ENCODE measurements around the gene NEMP1.
"Not testable (repeated sequence)": the region's sequence is repeated elsewhere in the genome, so short reads cannot be mapped to it uniquely, and the experiment has no call there.

Gene NEMP1

GRCh38 chr12:57055824-57056223 lies 22.8 kb downstream of the NEMP1 start:
- Histone ChIP-seq H3K27ac (ENCODE audit: low read depth in 2 of 2, low read length in 2 of 2) (no peak overlapping the region), H3K4me1 (ENCODE audit: control insufficient read depth in 2 of 2, insufficient read depth in 2 of 2, low read length in 2 of 2) (peaks cover 4% of the 10 kb centered on the region in 2 donors), H3K4me3 (ENCODE audit: low read length in 2 of 2) (no peak overlapping the region), H3K27me3 (ENCODE audit: control insufficient read depth in 2 of 2, insufficient read depth in 2 of 2, low read length in 2 of 2) (no peaks in the 10 kb centered on the region), H3K9me3 (ENCODE audit: control insufficient read depth in 2 of 2, low read length in 2 of 2) (no peaks in the 10 kb centered on the region), H3K9ac (ENCODE audit: low read depth in 1 of 2, low read length in 2 of 2) (no peak overlapping the region), H3K36me3 (ENCODE audit: control insufficient read depth in 2 of 2, insufficient read depth in 2 of 2, low read length in 2 of 2) (peaks cover 10 to 29% of the 10 kb centered on the region in 2 donors)

GRCh38 chr12:57053901-57054300 lies 24.7 kb downstream of the NEMP1 start:
- H3K4me3 ChIP-seq (ENCODE audit: low read length in 2 of 2); H3K27me3 ChIP-seq (ENCODE audit: control insufficient read depth in 2 of 2, insufficient read depth in 2 of 2, low read length in 2 of 2); H3K9me3 ChIP-seq (ENCODE audit: control insufficient read depth in 2 of 2, low read length in 2 of 2); H3K27ac ChIP-seq (ENCODE audit: low read depth in 2 of 2, low read length in 2 of 2); H3K9ac ChIP-seq (ENCODE audit: low read depth in 1 of 2, low read length in 2 of 2): not testable (repeated sequence)
- H3K4me1 ChIP-seq (ENCODE audit: control insufficient read depth in 2 of 2, insufficient read depth in 2 of 2, low read length in 2 of 2) = peaks cover 11 to 12% of the 10 kb centered on the region in 2 donors
- peaks cover 3 to 14% of the 10 kb centered on the region in 2 donors for H3K36me3 ChIP-seq (ENCODE audit: control insufficient read depth in 2 of 2, insufficient read depth in 2 of 2, low read length in 2 of 2)

- not testable (repeated sequence) for H3K4me3 ChIP-seq (ENCODE audit: low read length in 2 of 2)
These were observed 25.4 kb downstream of the NEMP1 start for GRCh38 chr12:57053146-57053545.

GRCh38 chr12:57051011-57051410 lies 27.6 kb downstream of the NEMP1 start:
- no peak overlapping the region for H3K9ac ChIP-seq (ENCODE audit: low read depth in 1 of 2, low read length in 2 of 2)
- no peak overlapping the region for H3K4me3 ChIP-seq (ENCODE audit: low read length in 2 of 2)
- H3K27ac ChIP-seq (ENCODE audit: low read depth in 2 of 2, low read length in 2 of 2) = peak overlapping the region in 1 of 2 donors; percentile 5

More at GRCh38 chr12:57053146-57053545, 25.4 kb downstream of the NEMP1 start:
- not testable (repeated sequence) for H3K9me3 ChIP-seq (ENCODE audit: control insufficient read depth in 2 of 2, low read length in 2 of 2); H3K27me3 ChIP-seq (ENCODE audit: control insufficient read depth in 2 of 2, insufficient read depth in 2 of 2, low read length in 2 of 2); H3K9ac ChIP-seq (ENCODE audit: low read depth in 1 of 2, low read length in 2 of 2); H3K36me3 ChIP-seq (ENCODE audit: control insufficient read depth in 2 of 2, insufficient read depth in 2 of 2, low read length in 2 of 2); H3K27ac ChIP-seq (ENCODE audit: low read depth in 2 of 2, low read length in 2 of 2)
- peaks cover 12 to 20% of the 10 kb centered on the region in 2 donors for H3K4me1 ChIP-seq (ENCODE audit: control insufficient read depth in 2 of 2, insufficient read depth in 2 of 2, low read length in 2 of 2)

GRCh38 chr12:57049890-57050289 lies 28.7 kb downstream of the NEMP1 start, which contains the start of gene MYO1A:
MYO1A (minus strand) TSS chr12:57050129; CDS start chr12:57048323, 1,806 bp downstream.
- H3K9me3 ChIP-seq (ENCODE audit: control insufficient read depth in 2 of 2, low read length in 2 of 2) = no peaks in the 10 kb centered on the region
- H3K4me3 ChIP-seq (ENCODE audit: low read length in 2 of 2) = peak within 1 kb of the TSS; percentile 83 to 84
- H3K9ac ChIP-seq (ENCODE audit: low read depth in 1 of 2, low read length in 2 of 2) = peak within 1 kb of the TSS; percentile 74 to 77
- H3K36me3 ChIP-seq (ENCODE audit: control insufficient read depth in 2 of 2, insufficient read depth in 2 of 2, low read length in 2 of 2) = peaks cover 8 to 10% of the 10 kb centered on the region in 2 donors
- peaks cover 29 to 40% of the 10 kb centered on the region in 2 donors for H3K4me1 ChIP-seq (ENCODE audit: control insufficient read depth in 2 of 2, insufficient read depth in 2 of 2, low read length in 2 of 2)
- peak within 1 kb of the TSS; percentile 78 to 86 for H3K27ac ChIP-seq (ENCODE audit: low read depth in 2 of 2, low read length in 2 of 2)
- H3K27me3 ChIP-seq (ENCODE audit: control insufficient read depth in 2 of 2, insufficient read depth in 2 of 2, low read length in 2 of 2) = no peaks in the 10 kb centered on the region

More at GRCh38 chr12:57051011-57051410, 27.6 kb downstream of the NEMP1 start:
- Histone ChIP-seq H3K4me1 (ENCODE audit: control insufficient read depth in 2 of 2, insufficient read depth in 2 of 2, low read length in 2 of 2) (peaks cover 29 to 39% of the 10 kb centered on the region in 2 donors), H3K9me3 (ENCODE audit: control insufficient read depth in 2 of 2, low read length in 2 of 2) (no peaks in the 10 kb centered on the region), H3K27me3 (ENCODE audit: control insufficient read depth in 2 of 2, insufficient read depth in 2 of 2, low read length in 2 of 2) (no peaks in the 10 kb centered on the region), H3K36me3 (ENCODE audit: control insufficient read depth in 2 of 2, insufficient read depth in 2 of 2, low read length in 2 of 2) (peaks cover 2 to 5% of the 10 kb centered on the region in 2 donors)

GRCh38 chr12:57049119-57049446 lies 29.5 kb downstream of the NEMP1 start:
- Histone ChIP-seq H3K9me3 (ENCODE audit: control insufficient read depth in 2 of 2, low read length in 2 of 2) (no peaks in the 10 kb centered on the region), H3K27me3 (ENCODE audit: control insufficient read depth in 2 of 2, insufficient read depth in 2 of 2, low read length in 2 of 2) (no peaks in the 10 kb centered on the region), H3K9ac (ENCODE audit: low read depth in 1 of 2, low read length in 2 of 2) (peak overlapping the region; percentile 74 to 77), H3K36me3 (ENCODE audit: control insufficient read depth in 2 of 2, insufficient read depth in 2 of 2, low read length in 2 of 2) (peaks cover 8 to 12% of the 10 kb centered on the region in 2 donors), H3K4me3 (ENCODE audit: low read length in 2 of 2) (peak overlapping the region; percentile 83 to 84), H3K4me1 (ENCODE audit: control insufficient read depth in 2 of 2, insufficient read depth in 2 of 2, low read length in 2 of 2) (peaks cover 29 to 40% of the 10 kb centered on the region in 2 donors), H3K27ac (ENCODE audit: low read depth in 2 of 2, low read length in 2 of 2) (peak overlapping the region; percentile 78 to 86)

- H3K36me3 ChIP-seq (ENCODE audit: control insufficient read depth in 2 of 2, insufficient read depth in 2 of 2, low read length in 2 of 2) = peaks cover 12 to 17% of the 10 kb centered on the region in 2 donors
- peak overlapping the region; percentile 78 to 86 for H3K27ac ChIP-seq (ENCODE audit: low read depth in 2 of 2, low read length in 2 of 2)
- H3K9ac ChIP-seq (ENCODE audit: low read depth in 1 of 2, low read length in 2 of 2) = peak overlapping the region; percentile 34 to 77
- no peaks in the 10 kb centered on the region for H3K27me3 ChIP-seq (ENCODE audit: control insufficient read depth in 2 of 2, insufficient read depth in 2 of 2, low read length in 2 of 2)
- peak overlapping the region; percentile 83 to 84 for H3K4me3 ChIP-seq (ENCODE audit: low read length in 2 of 2)
- H3K4me1 ChIP-seq (ENCODE audit: control insufficient read depth in 2 of 2, insufficient read depth in 2 of 2, low read length in 2 of 2) = peaks cover 29 to 40% of the 10 kb centered on the region in 2 donors
- H3K9me3 ChIP-seq (ENCODE audit: control insufficient read depth in 2 of 2, low read length in 2 of 2) = no peaks in the 10 kb centered on the region
These were observed 30.0 kb downstream of the NEMP1 start for GRCh38 chr12:57048423-57049118.

GRCh38 chr12:57047981-57048380 lies 30.6 kb downstream of the NEMP1 start:
- no peaks in the 10 kb centered on the region for H3K27me3 ChIP-seq (ENCODE audit: control insufficient read depth in 2 of 2, insufficient read depth in 2 of 2, low read length in 2 of 2)
- H3K36me3 ChIP-seq (ENCODE audit: control insufficient read depth in 2 of 2, insufficient read depth in 2 of 2, low read length in 2 of 2) = peaks cover 18 to 23% of the 10 kb centered on the region in 2 donors
- peak overlapping the region; percentile 34 to 77 for H3K9ac ChIP-seq (ENCODE audit: low read depth in 1 of 2, low read length in 2 of 2)
- peaks cover 29 to 40% of the 10 kb centered on the region in 2 donors for H3K4me1 ChIP-seq (ENCODE audit: control insufficient read depth in 2 of 2, insufficient read depth in 2 of 2, low read length in 2 of 2)
- peak overlapping the region; percentile 78 to 86 for H3K27ac ChIP-seq (ENCODE audit: low read depth in 2 of 2, low read length in 2 of 2)
- peak overlapping the region; percentile 83 to 84 for H3K4me3 ChIP-seq (ENCODE audit: low read length in 2 of 2)
- H3K9me3 ChIP-seq (ENCODE audit: control insufficient read depth in 2 of 2, low read length in 2 of 2) = no peaks in the 10 kb centered on the region

- Histone ChIP-seq H3K36me3 (ENCODE audit: control insufficient read depth in 2 of 2, insufficient read depth in 2 of 2, low read length in 2 of 2) (peaks cover 24 to 29% of the 10 kb centered on the region in 2 donors), H3K27ac (ENCODE audit: low read depth in 2 of 2, low read length in 2 of 2) (no peak overlapping the region), H3K9ac (ENCODE audit: low read depth in 1 of 2, low read length in 2 of 2) (no peak overlapping the region), H3K9me3 (ENCODE audit: control insufficient read depth in 2 of 2, low read length in 2 of 2) (no peaks in the 10 kb centered on the region), H3K27me3 (ENCODE audit: control insufficient read depth in 2 of 2, insufficient read depth in 2 of 2, low read length in 2 of 2) (no peaks in the 10 kb centered on the region), H3K4me3 (ENCODE audit: low read length in 2 of 2) (peak overlapping the region; percentile 6 to 26), H3K4me1 (ENCODE audit: control insufficient read depth in 2 of 2, insufficient read depth in 2 of 2, low read length in 2 of 2) (peaks cover 29 to 40% of the 10 kb centered on the region in 2 donors)
These were observed 31.4 kb downstream of the NEMP1 start for GRCh38 chr12:57046947-57047890.
